Activated naive CD4-positive, alpha-beta T cell treated with anti-CD3 and anti-CD28 coated beads, Interleukin-2, amount 10 ng/mL, durations not matched to agents 7 days and 5 days (primary cell): Measurements from ENCODE around the gene AGAP2.
"Not testable (repeated sequence)": the region's sequence is repeated elsewhere in the genome, so short reads cannot be mapped to it uniquely, and the experiment has no call there.

Experiments
- CTCF ChIA-PET: fragments of 350-600 bp; sonication (Branson Sonifier 250); formaldehyde crosslinking; loops from one replicate; lab custom pipeline; 2021; ENCODE audit warnings: antibody characterized with exemption; lab: Charles Lee
- DNase-seq: peaks from one replicate; pipeline ENCODE4 v3.0.0-alpha.2; 2020
- H3K27ac Mint-ChIP-seq: one replicate; pipeline ENCODE4 v1.8.0; 2021; ENCODE audit warnings: mild to moderate bottlenecking, moderate library complexity, mixed read lengths
- H3K27me3 Mint-ChIP-seq: one replicate; pipeline ENCODE4 v1.8.0; 2021; ENCODE audit warnings: mild to moderate bottlenecking, mixed read lengths
- H3K36me3 Mint-ChIP-seq: one replicate; pipeline ENCODE4 v1.8.0; 2021; ENCODE audit warnings: mixed read lengths
- H3K4me1 Mint-ChIP-seq: one replicate; pipeline ENCODE4 v1.8.0; 2021; ENCODE audit warnings: mixed read lengths
- H3K4me3 Mint-ChIP-seq: one replicate; pipeline ENCODE4 v1.8.0; 2021; ENCODE audit warnings: mild to moderate bottlenecking, moderate library complexity, mixed read lengths
- H3K9me3 Mint-ChIP-seq: one replicate; pipeline ENCODE4 v1.8.0; 2021; ENCODE audit warnings: mixed read lengths

The AGAP2 gene

DNA sequence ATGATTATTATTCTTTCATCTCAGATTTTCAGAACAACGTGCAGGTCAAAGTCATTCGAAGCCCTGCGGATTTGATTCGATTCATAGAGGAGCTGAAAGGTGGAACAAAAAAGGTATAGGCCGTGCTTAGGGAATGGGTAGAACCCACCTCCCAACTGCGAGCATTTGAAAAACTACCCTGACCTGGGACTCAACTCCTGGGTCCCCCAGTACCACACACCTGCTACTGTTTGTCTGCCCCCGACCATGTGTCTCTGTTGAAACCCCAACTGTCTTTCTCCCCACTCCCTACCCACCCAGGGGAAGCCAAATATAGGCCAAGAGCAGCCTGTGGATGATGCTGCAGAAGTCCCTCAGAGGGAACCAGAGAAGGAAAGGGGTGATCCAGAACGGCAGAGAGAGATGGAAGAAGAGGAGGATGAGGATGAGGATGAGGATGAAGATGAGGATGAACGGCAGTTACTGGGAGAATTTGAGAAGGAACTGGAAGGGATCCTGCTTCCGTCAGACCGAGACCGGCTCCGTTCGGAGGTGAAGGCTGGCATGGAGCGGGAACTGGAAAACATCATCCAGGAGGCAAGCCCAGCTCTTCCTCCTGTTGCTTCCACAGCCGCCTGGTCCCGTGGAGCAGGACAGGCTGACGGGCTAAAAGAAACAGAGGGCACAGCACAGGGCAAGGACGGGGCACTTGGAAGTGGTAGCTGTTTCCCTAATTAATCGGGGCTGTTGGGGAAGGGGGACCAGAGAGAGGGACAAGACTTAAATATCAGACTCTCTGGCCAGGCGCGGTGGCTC, 20.5 kb downstream of the AGAP2 start:
- Mint-ChIP-seq H3K4me3 (no peak overlapping the region), H3K27me3 (no peaks in the 10 kb centered on the region), H3K27ac (peak overlapping the region; percentile 11), H3K9me3 (no peaks in the 10 kb centered on the region), H3K4me1 (peaks cover 3% of the 10 kb centered on the region), H3K36me3 (peaks cover 47% of the 10 kb centered on the region)
- no peak for DNase-seq
- CTCF ChIA-PET = no interaction called here

DNA sequence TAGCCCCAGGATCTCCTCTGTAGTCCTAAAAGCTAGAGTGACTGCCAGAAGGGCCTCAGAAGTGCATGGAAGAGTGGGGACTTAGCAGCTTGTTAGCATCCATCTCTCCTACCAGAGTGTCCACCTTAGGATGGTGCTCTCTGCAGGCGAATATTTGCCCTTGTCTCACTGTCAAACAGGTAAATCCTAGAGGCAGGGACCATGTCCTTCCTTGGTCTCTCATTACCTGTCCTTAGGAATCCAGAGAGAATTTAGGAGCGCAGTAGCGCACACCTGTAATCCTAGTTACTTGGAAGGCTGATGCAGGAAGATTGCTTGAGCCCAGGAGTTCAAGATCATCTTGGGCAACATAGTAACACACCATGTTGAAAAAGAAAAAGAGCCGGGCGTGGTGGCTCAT, 21.4 kb downstream of the AGAP2 start:
- Mint-ChIP-seq H3K4me1 (peaks cover 3% of the 10 kb centered on the region), H3K27me3 (no peaks in the 10 kb centered on the region), H3K36me3 (peaks cover 50% of the 10 kb centered on the region), H3K27ac (no peak overlapping the region), H3K4me3 (no peak overlapping the region), H3K9me3 (no peaks in the 10 kb centered on the region)
- no peak for DNase-seq
- CTCF ChIA-PET = no interaction called here

DNA sequence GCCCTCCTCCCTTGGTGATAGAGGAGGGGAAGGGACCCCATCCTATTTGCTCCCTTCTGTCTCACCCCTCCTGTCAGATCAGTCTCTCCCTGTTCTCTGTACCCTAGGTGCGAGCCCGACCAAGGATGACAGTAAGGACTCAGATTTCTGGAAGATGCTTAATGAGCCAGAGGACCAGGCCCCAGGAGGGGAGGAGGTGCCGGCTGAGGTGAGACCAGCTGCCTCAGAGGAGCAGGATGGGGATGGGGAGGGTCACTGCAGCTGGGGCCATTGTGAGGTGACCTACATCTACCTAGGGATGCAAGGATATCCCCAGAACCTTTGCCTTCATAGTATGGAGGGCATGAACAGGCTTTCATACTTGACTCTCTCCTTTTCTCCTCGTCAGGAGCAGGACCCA, 22.2 kb downstream of the AGAP2 start:
- Mint-ChIP-seq H3K27me3 (no peaks in the 10 kb centered on the region), H3K27ac (no peak overlapping the region), H3K4me3 (no peak overlapping the region), H3K9me3 (no peaks in the 10 kb centered on the region), H3K36me3 (peaks cover 51% of the 10 kb centered on the region), H3K4me1 (peaks cover 3% of the 10 kb centered on the region)
- DNase-seq = no peak
- CTCF ChIA-PET = no interaction called here

DNA sequence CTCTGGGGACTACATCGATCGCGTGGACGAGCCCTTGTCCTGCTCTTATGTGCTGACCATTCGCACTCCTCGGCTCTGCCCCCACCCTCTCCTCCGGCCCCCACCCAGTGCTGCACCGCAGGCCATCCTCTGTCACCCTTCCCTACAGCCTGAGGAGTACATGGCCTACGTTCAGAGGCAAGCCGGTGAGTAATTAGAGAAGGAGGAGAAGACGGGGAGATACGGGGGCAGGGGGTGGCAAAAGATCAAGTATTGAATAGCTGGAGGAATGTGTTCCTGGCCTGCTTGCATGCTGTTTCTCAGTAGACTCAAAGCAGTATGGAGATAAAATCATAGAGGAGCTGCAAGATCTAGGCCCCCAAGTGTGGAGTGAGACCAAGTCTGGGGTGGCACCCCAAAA, 22.8 kb downstream of the AGAP2 start:
- Mint-ChIP-seq H3K36me3 (peaks cover 48% of the 10 kb centered on the region), H3K4me1 (peaks cover 3% of the 10 kb centered on the region), H3K4me3 (no peak overlapping the region), H3K9me3 (no peaks in the 10 kb centered on the region), H3K27me3 (no peaks in the 10 kb centered on the region), H3K27ac (no peak overlapping the region)
- no peak for DNase-seq
- CTCF ChIA-PET = interaction anchor here (0.7 kb wide), 1 partner anchor 133 kb away, joined by 3 read pairs; no protein-coding TSS in a partner anchor

DNA sequence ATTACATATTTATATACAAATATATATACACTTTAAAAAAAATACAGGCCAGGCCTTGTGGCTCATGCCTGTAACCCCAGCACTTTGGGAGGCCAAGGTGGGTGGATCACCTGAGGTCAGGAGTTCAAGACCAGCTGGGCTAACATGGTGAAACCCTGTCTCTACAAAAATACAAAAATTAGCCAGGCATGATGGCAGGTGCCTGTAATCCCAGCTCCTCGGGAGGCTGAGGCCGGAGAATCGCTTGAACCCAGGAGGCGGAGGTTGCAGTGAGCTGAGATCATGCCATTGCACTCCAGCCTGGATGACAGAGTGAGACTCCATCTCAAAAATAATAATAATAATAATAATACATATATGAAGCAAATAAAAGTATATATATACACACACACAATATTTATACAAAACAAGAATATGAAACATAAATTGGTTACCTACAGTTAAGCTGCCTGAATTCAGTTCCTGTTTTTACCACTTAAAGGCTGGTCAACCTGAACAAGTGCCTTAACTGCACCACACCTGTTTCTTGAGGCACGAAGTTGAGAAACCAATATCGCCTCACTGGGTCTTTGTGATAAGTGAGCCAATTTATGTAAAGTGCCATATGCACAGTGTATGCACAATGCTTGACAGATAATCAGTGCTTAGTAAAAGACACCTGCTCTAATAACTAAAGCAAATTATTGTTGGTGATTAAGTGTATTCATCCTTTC, 23.4 kb downstream of the AGAP2 start:
- H3K27ac Mint-ChIP-seq, DNase-seq, H3K4me1 Mint-ChIP-seq, H3K4me3 Mint-ChIP-seq, H3K27me3 Mint-ChIP-seq, H3K9me3 Mint-ChIP-seq: not testable (repeated sequence)
- CTCF ChIA-PET = interaction anchor here (0.7 kb wide), 1 partner anchor 132 kb away, joined by 3 read pairs; no protein-coding TSS in a partner anchor
- H3K36me3 Mint-ChIP-seq = peaks cover 50% of the 10 kb centered on the region

DNA sequence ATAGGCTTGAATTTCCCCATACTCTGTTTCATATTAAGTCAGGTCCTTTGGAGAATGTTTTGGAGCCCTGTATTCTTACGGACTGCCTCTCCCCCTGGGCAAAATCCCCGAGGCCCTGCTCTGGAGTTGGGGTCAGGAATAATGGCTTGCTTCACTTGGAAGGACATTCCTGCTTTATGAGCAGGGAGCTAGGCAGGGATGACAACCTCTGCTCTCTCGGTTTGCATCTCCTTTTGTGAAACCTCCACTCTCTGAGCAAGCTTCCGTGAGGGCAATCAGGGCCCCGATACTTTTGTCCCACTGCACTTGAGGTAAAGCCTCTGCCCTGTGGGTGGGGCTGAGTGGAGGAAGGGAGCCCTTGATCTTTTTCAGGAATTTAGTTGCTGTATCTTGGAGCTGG, 25.3 kb downstream of the AGAP2 start:
- CTCF ChIA-PET = no interaction called here

DNA sequence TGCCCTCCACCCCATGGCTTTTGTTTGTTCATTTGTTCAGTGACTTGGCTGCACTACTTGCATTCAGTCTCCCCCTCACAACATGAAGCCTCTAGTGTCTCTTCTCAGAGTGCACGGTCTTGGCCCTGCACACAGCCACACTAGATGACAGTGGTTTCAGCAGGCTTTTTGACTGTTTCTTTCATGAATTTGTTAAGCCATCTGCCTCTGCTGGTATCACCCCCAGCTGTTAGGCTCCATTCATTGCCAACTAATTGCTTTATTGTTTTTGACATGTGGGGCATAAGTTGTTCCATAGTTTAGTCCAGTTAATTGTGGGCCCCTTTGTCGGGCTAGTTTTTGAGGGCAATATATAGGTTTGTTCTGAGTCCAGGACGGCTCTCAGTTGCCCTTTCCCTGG, 25.8 kb downstream of the AGAP2 start:
- Mint-ChIP-seq H3K27me3 (no peaks in the 10 kb centered on the region), H3K27ac (no peak overlapping the region), H3K4me3 (no peak overlapping the region), H3K4me1 (peaks cover 6% of the 10 kb centered on the region), H3K36me3 (peaks cover 39% of the 10 kb centered on the region), H3K9me3 (no peaks in the 10 kb centered on the region)
- no peak for DNase-seq
- CTCF ChIA-PET = no interaction called here

More for the DNA sequence above, 25.3 kb downstream of the AGAP2 start:
- H3K4me3 Mint-ChIP-seq = no peak overlapping the region
- H3K27me3 Mint-ChIP-seq = no peaks in the 10 kb centered on the region
- H3K9me3 Mint-ChIP-seq = no peaks in the 10 kb centered on the region
- no peak for DNase-seq
- H3K4me1 Mint-ChIP-seq = peaks cover 8% of the 10 kb centered on the region
- H3K27ac Mint-ChIP-seq = no peak overlapping the region
- H3K36me3 Mint-ChIP-seq = peaks cover 44% of the 10 kb centered on the region

DNA sequence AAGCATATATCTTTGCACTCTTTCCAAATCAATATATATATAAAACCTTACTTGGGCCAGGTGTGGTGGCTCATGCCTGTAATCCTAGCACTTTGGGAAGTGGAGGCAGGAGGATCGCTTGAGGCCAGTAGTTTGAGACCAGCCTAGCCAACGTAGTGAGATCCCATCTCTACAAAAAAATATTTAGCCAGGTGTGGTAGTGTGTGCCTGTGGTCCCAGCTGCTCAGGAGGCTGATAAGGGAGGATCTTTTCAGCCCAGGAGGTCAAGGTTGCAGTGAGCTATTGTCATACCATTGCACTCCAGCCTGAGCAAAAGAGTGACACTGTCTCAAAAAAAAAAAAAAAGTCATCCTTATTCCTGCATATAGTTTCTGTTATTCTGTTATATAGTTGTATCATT, 30.2 kb downstream of the AGAP2 start:
- Mint-ChIP-seq H3K27ac (no peak overlapping the region), H3K9me3 (peaks cover 6% of the 10 kb centered on the region), H3K36me3 (peaks cover 50% of the 10 kb centered on the region), H3K27me3 (no peaks in the 10 kb centered on the region), H3K4me1 (peaks cover 5% of the 10 kb centered on the region), H3K4me3 (no peak overlapping the region)
- DNase-seq = no peak
- CTCF ChIA-PET = interaction anchor here (0.6 kb wide), 1 partner anchor 495 kb away, joined by 3 read pairs; no protein-coding TSS in a partner anchor

DNA sequence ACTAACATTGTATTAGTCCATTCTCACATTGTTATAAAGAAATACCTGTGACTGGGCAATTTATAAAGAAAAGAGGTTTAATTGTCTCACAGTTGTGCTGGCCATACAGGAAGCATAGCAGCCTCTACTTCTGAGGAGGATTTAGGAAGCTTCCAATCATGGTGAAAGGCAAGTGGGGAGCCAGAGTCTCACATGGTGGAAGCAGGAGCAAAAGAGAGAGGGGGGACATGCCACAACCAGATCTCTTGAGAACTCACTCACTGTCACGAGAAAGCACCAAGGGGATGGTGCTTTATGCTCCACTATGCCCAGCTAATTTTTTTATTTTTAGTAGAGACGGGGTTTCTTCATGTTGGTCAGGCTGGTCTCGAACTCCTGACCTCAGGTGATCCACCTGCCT, 31.3 kb downstream of the AGAP2 start:
- Mint-ChIP-seq H3K4me3 (no peak overlapping the region), H3K27ac (no peak overlapping the region), H3K36me3 (peaks cover 56% of the 10 kb centered on the region), H3K4me1 (peaks cover 5% of the 10 kb centered on the region), H3K9me3 (peaks cover 11% of the 10 kb centered on the region), H3K27me3 (no peaks in the 10 kb centered on the region)
- CTCF ChIA-PET = interaction anchor here (0.9 to 1.3 kb wide), 2 partner anchors 14 to 52 kb away, joined by 3 read pairs; no protein-coding TSS in a partner anchor
- no peak for DNase-seq

DNA sequence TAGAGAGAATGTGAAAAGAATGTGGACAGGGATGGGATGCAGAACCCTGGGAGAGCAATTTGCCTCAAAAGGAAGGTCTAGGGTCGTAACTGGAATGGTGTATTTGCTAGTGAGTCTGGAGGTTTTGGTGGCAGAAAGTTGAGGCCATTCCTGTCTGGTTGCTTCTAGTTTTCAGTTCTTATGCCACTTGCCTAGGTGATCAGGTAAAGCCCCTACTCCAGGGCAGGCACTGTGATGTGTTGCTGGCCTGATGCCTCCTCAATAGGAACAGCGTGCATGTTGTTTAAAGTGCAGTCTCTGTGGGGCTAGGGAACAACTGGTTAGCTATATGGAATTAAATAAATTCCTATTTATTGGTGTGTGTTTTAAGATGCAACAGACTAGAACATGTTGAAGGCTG, 38.2 kb downstream of the AGAP2 start:
- Mint-ChIP-seq H3K27me3 (no peaks in the 10 kb centered on the region), H3K4me3 (no peak overlapping the region), H3K36me3 (peaks cover 66% of the 10 kb centered on the region), H3K9me3 (peaks cover 11% of the 10 kb centered on the region), H3K4me1 (peaks cover 5% of the 10 kb centered on the region), H3K27ac (no peak overlapping the region)
- no peak for DNase-seq
- CTCF ChIA-PET = no interaction called here

DNA sequence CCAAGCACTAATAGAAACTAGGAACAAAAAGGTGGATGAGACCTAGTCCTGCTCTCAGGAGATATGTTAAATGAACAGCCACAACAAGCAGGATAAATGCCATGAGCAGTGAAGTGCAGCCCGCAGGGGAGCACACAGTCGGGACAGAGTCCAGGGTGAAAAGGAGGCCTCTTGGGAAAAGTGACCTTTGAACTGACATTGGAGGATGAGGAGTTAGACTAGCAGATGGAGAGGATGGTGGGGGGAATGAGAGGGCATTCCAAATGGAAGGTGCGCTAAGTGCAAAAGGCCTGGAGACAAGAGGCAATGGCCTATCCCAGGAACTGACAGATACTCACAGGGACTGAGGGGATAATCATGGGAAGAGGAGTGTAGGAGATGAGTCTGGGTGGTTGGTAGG, 40.1 kb downstream of the AGAP2 start:
- no peaks in the 10 kb centered on the region for H3K27me3 Mint-ChIP-seq
- H3K36me3 Mint-ChIP-seq = peaks cover 53% of the 10 kb centered on the region
- no peak overlapping the region for H3K27ac Mint-ChIP-seq
- CTCF ChIA-PET = no interaction called here
- no peak for DNase-seq
- H3K4me1 Mint-ChIP-seq = peaks cover 5% of the 10 kb centered on the region
- H3K4me3 Mint-ChIP-seq = no peak overlapping the region
- H3K9me3 Mint-ChIP-seq = peaks cover 5% of the 10 kb centered on the region

DNA sequence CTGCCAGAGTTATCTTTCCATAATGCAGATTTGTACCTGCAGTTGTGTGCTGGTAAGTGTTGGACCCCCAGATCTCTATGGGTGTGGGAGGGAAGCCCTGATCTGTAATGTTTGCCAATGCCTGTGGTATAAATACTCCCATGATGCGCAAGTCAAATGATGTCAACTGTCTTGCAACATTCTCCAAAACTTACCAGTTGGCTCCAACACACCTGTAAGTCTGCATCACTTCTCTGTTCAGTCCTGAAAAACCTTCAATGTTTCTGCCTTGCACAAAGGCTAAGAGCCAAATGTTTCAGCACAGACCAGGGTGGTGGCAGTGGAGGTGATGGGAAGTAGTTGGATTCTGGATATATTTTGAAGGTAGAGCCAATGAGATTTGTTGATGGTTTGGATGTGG, 41.5 kb downstream of the AGAP2 start:
- no peak for DNase-seq
- Mint-ChIP-seq H3K9me3 (no peaks in the 10 kb centered on the region), H3K36me3 (peaks cover 40% of the 10 kb centered on the region), H3K4me1 (peaks cover 5% of the 10 kb centered on the region), H3K4me3 (peak overlapping the region; percentile 2), H3K27ac (peak overlapping the region; percentile 7), H3K27me3 (no peaks in the 10 kb centered on the region)
- CTCF ChIA-PET = no interaction called here

DNA sequence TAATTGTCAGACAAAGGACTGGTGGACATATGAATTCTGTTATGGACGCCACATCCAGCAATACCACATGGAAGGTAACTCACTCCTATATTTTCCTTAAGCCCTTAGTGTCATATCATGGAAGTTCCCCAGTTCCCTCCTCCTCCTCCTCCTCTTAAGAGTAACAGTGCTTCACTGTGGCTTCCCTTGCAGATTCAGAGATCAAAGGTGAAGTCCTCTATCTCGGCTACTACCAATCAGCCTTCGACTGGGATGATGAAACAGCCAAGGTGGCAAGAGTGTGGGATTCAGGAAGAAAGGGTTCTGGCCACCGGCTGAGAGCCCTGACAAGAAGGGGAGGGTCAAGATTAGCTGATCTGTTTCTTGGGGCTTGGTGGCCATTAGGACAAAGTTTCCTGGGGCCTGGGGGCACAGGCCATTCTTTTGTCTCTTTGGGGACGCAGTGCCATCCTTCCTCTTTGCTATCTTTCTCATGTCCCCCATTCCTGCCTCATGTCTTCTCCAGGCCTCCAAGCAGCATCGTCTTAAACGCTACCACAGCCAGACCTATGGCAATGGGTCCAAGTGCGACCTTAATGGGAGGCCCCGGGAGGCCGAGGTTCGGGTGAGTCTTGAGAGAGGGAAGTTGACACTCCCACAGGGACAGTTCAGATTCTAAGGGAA, 42.6 kb downstream of the AGAP2 start:
- no peaks in the 10 kb centered on the region for H3K9me3 Mint-ChIP-seq
- H3K4me1 Mint-ChIP-seq = peaks cover 5% of the 10 kb centered on the region
- no peak for DNase-seq
- CTCF ChIA-PET = no interaction called here
- H3K27ac Mint-ChIP-seq = no peak overlapping the region
- peak overlapping the region; percentile 37 for H3K4me3 Mint-ChIP-seq
- H3K36me3 Mint-ChIP-seq = peaks cover 39% of the 10 kb centered on the region
- no peaks in the 10 kb centered on the region for H3K27me3 Mint-ChIP-seq

DNA sequence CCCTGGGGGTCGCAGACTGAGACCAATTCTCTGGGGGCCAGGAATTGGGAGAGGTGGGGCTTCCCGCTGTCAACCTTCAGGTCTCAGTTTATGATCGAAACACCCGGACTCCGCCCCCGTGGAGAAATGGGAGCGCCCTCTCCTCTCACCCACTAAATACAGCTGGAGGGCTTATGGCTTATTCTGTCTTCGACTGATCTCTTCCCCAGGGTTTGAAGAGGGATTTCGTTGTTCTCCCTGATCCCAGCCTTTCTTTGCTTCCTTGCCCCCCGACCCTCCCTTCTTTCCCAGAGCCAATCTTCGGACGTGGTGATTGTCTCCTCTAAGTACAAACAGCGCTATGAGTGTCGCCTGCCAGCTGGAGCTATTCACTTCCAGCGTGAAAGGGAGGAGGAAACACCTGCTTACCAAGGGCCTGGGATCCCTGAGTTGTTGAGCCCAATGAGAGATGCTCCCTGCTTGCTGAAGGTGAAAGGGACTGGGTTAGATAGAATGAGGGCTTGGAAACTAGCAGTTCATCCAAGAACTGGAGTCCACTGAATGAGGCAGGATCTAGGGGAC, 44.0 kb downstream of the AGAP2 start:
- peaks cover 35% of the 10 kb centered on the region for H3K36me3 Mint-ChIP-seq
- H3K9me3 Mint-ChIP-seq = no peaks in the 10 kb centered on the region
- CTCF ChIA-PET = interaction anchor here (1.1 to 3.2 kb wide), 3 partner anchors 47 to 111 kb away, joined by 3 to 13 read pairs (median 5); partner anchors contain the start of gene TSPAN31
- H3K4me3 Mint-ChIP-seq = no peak overlapping the region
- H3K27me3 Mint-ChIP-seq = no peaks in the 10 kb centered on the region
- peaks cover 5% of the 10 kb centered on the region for H3K4me1 Mint-ChIP-seq
- peak; percentile 59 for DNase-seq
- no peak overlapping the region for H3K27ac Mint-ChIP-seq
